Measurements from ENCODE around the gene RHCG.

DNA sequence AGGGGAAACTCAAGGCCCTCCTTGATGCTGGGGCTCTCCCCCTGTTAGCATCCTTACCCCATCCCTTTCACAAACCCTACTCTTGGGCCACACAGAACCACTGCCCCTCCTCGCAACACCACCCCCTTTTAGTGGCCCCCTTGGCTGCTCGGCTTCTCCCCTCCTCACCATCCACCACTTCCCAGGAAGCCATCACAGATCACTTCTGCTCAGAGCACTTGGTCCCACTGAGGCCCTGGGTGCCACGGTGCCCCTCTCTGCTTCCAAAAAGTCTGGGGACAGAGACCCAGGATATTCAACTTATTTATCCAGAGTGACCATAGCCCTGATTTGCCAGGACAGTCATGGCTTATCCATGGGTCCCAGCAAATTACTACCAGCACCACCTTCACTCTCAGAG lies 2.4 kb downstream of the RHCG start:
- TF ChIP-seq, protein P1, sequence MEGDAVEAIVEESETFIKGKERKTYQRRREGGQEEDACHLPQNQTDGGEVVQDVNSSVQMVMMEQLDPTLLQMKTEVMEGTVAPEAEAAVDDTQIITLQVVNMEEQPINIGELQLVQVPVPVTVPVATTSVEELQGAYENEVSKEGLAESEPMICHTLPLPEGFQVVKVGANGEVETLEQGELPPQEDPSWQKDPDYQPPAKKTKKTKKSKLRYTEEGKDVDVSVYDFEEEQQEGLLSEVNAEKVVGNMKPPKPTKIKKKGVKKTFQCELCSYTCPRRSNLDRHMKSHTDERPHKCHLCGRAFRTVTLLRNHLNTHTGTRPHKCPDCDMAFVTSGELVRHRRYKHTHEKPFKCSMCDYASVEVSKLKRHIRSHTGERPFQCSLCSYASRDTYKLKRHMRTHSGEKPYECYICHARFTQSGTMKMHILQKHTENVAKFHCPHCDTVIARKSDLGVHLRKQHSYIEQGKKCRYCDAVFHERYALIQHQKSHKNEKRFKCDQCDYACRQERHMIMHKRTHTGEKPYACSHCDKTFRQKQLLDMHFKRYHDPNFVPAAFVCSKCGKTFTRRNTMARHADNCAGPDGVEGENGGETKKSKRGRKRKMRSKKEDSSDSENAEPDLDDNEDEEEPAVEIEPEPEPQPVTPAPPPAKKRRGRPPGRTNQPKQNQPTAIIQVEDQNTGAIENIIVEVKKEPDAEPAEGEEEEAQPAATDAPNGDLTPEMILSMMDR (IDR thresholded peaks at IDR 0.05) = no peak
- no peak for TF ChIP-seq ZFX (IDR thresholded peaks at IDR 0.05; ENCODE audit: borderline replicate concordance)

Measured in 22Rv1 (cell line).